Lung (tissue), 12 donors: ENCODE results near the gene SRD5A3. TPM values are rescaled to one million over a fixed set of nuclear protein-coding genes. Genes with fewer than 3 reads are reported as not detected.

ENCODE experiments used
- ATAC-seq: fragments of 200-7000 bp; cut with Tn5 transposase; one replicate; pipeline ENCODE4 v1.9.1; 2020; ENCODE audit warnings: moderate number of reproducible peaks; ENCODE audit not compliant: insufficient read depth, low FRiP score
- DNase-seq, 3 donors: peaks; one replicate each; pipeline ENCODE4 v3.0.0-alpha.2; 2013 to 2017
- H3K27ac ChIP-seq, 2 donors: one replicate each; pipeline ENCODE4 v1.5.1; 2013; ENCODE audit warnings: mild to moderate bottlenecking in 2 of 2, moderate library complexity in 2 of 2, control low read depth in 1 of 2, inconsistent platforms in 1 of 2, low read depth in 1 of 2, low read length in 1 of 2
- H3K27me3 ChIP-seq, 3 donors: one replicate each; pipeline ENCODE4 v1.5.1; 2013; ENCODE audit warnings: low read length in 2 of 3; ENCODE audit not compliant: control insufficient read depth in 3 of 3, insufficient read depth in 3 of 3
- H3K36me3 ChIP-seq, 4 donors: one replicate each; pipeline ENCODE4 v1.5.1; 2013; ENCODE audit warnings: low read length in 4 of 4, mild to moderate bottlenecking in 1 of 4, moderate library complexity in 1 of 4; ENCODE audit not compliant: control insufficient read depth in 4 of 4, insufficient read depth in 4 of 4
- H3K4me1 ChIP-seq, 5 donors: one replicate each; pipeline ENCODE4 v1.5.1; 2013; ENCODE audit warnings: low read length in 5 of 5, mild to moderate bottlenecking in 2 of 5, moderate library complexity in 1 of 5; ENCODE audit not compliant: control insufficient read depth in 5 of 5, insufficient read depth in 5 of 5
- H3K4me3 ChIP-seq: one replicate; pipeline ENCODE4 v1.5.1; 2013; ENCODE audit warnings: mild to moderate bottlenecking, control low read depth, moderate library complexity
- H3K9ac ChIP-seq, 2 donors: one replicate each; pipeline ENCODE4 v1.5.1; 2013; ENCODE audit warnings: low read length in 2 of 2, control low read depth in 1 of 2; ENCODE audit not compliant: insufficient read depth in 1 of 2
- H3K9me3 ChIP-seq, 4 donors: one replicate each; pipeline ENCODE4 v1.5.1; 2013; ENCODE audit warnings: low read length in 3 of 4, mild to moderate bottlenecking in 1 of 4, moderate library complexity in 1 of 4; ENCODE audit not compliant: control insufficient read depth in 4 of 4, insufficient read depth in 3 of 4
- CTCF ChIP-seq: IDR thresholded peaks from 2 replicates; pipeline ENCODE4 v1.5.1; 2012; ENCODE audit warnings: mild to moderate bottlenecking; ENCODE audit errors: control extremely low read depth, extremely low read depth
- WGBS, 2 donors: extraction: QIAGEN DNeasy Blood & Tissue Kit; methylation state at CpG; one replicate each; pipeline ENCODE4 v1.1.7; 2013; 5-methylcytosine and 5-hydroxymethylcytosine counted together
- polyA plus RNA-seq, 2 donors: library from polyadenylated mRNA; stranded (reverse); fragments of 200-250 nt; gene quantifications; one replicate each; pipeline ENCODE4 v1.2.1, GENCODE V29; 2013
- total RNA-seq, 2 donors: library from RNA; depleted of rRNA in 1 of 2; stranded (reverse); fragments of >200 nt in 1 of 2; gene quantifications; one replicate each; pipeline ENCODE4 v1.2.1, GENCODE V29; 2014 to 2021
- donor health status: control.
- donor health status: control.
- donor health status: Bipolar disorder and iron deficiency.
- donor health status: healthy.
- donor health status: DM: yes; HTN: yes; CAD: no.

The SRD5A3 gene
- total and polyA plus RNA-seq, 4 donors, result 13.6 to 37.1 (median 24.0) TPM

- DNase-seq (no peak), ATAC-seq (no peak)
- Histone ChIP-seq H3K36me3 (peaks cover 0 to 5% (median 3%) of the 10 kb centered on the region in 4 donors), H3K27me3 (no peaks in the 10 kb centered on the region), H3K9ac (no peak overlapping the region), H3K4me1 (no peaks in the 10 kb centered on the region), H3K27ac (no peak overlapping the region), H3K4me3 (no peak overlapping the region), H3K9me3 (no peaks in the 10 kb centered on the region)
- TF ChIP-seq CTCF, result no peak
- 94 to 96% methylated on average over 7 of the region's 7 CpGs for WGBS, 2 donors
These were observed 26.2 kb downstream of the SRD5A3 start for GRCh38 chr4:55372259-55372658.

- Histone ChIP-seq H3K4me1 (no peaks in the 10 kb centered on the region), H3K36me3 (peaks cover 0 to 4% (median 2%) of the 10 kb centered on the region in 4 donors), H3K27ac (no peak overlapping the region), H3K4me3 (no peak overlapping the region), H3K9me3 (no peaks in the 10 kb centered on the region), H3K27me3 (no peaks in the 10 kb centered on the region), H3K9ac (no peak overlapping the region)
- no peak for ATAC-seq
- WGBS, 2 donors, result 92 to 96% methylated on average over 1 of the region's 1 CpG
- no peak for DNase-seq
- TF ChIP-seq CTCF, result no peak
These were observed 27.4 kb downstream of the SRD5A3 start for GRCh38 chr4:55373461-55373860.

GRCh38 chr4:55376698-55377097 lies 30.7 kb downstream of the SRD5A3 start:
- Histone ChIP-seq H3K4me1 (peaks cover 0 to 3% (median 0%) of the 10 kb centered on the region in 5 donors), H3K36me3 (peaks cover 0 to 1% (median 0%) of the 10 kb centered on the region in 4 donors), H3K27ac (no peak overlapping the region), H3K9ac (no peak overlapping the region), H3K27me3 (no peaks in the 10 kb centered on the region), H3K9me3 (no peaks in the 10 kb centered on the region), H3K4me3 (no peak overlapping the region)
- TF ChIP-seq CTCF, result no peak
- DNase-seq (no peak), ATAC-seq (no peak)
- 92 to 94% methylated on average over 2 of the region's 2 CpGs for WGBS, 2 donors
